LNCaP clone FGC (cell line): ENCODE measurements around the gene KRTAP26-1.

ENCODE experiments used
- DNase-seq: peaks from one replicate; pipeline ENCODE4 v3.0.0-alpha.2; 2011; ENCODE audit warnings: low read depth
- H3K4me3 ChIP-seq: 2 replicates; pipeline ENCODE4 v1.5.1; 2011; ENCODE audit warnings: mild to moderate bottlenecking, low read depth, low read length, control low read depth
- CTCF ChIP-seq: IDR thresholded peaks from 2 replicates; pipeline ENCODE4 v1.5.1; 2012; ENCODE audit warnings: mild to moderate bottlenecking; ENCODE audit not compliant: control insufficient read depth, insufficient read depth; ENCODE audit errors: extremely low read depth

The KRTAP26-1 gene

GRCh38 chr21:30329203-30329875 is 9.2 kb upstream of the KRTAP26-1 start:
- DNase-seq, result no peak
- no peak for TF ChIP-seq CTCF
- no peak overlapping the region for H3K4me3 ChIP-seq

GRCh38 chr21:30326390-30326789 is 6.3 kb upstream of the KRTAP26-1 start:
- no peak for TF ChIP-seq CTCF
- no peak overlapping the region for H3K4me3 ChIP-seq
- DNase-seq, result no peak

GRCh38 chr21:30315701-30316100 is 4.4 kb downstream of the KRTAP26-1 start:
- no peak overlapping the region for H3K4me3 ChIP-seq
- TF ChIP-seq CTCF, result no peak
- no peak for DNase-seq

- no peak for TF ChIP-seq CTCF
- no peak for DNase-seq
- no peak overlapping the region for H3K4me3 ChIP-seq
Observed at GRCh38 chr21:30306884-30307283, 13.2 kb downstream of the KRTAP26-1 start.

- no peak overlapping the region for H3K4me3 ChIP-seq
- TF ChIP-seq CTCF, result no peak
- no peak for DNase-seq
Observed at GRCh38 chr21:30305136-30305535, 15.0 kb downstream of the KRTAP26-1 start.

- no peak for DNase-seq
- TF ChIP-seq CTCF, result no peak
- H3K4me3 ChIP-seq, result no peak within 1 kb of the TSS
Observed at GRCh38 chr21:30289215-30289614, 30.9 kb downstream of the KRTAP26-1 start, which contains the start of gene KRTAP25-1. Gene KRTAP25-1, minus strand, starts transcription at chr21:30289514. Its CDS starts 24 bp downstream, at chr21:30289490.

- TF ChIP-seq CTCF, result no peak
- no peak for DNase-seq
- no peak within 1 kb of the TSS for H3K4me3 ChIP-seq
Observed at GRCh38 chr21:30282850-30283249, 37.3 kb downstream of the KRTAP26-1 start, which contains the start of gene KRTAP24-1. Gene KRTAP24-1, minus strand, starts transcription at chr21:30282950. Its CDS starts 18 bp downstream, at chr21:30282932.
